Kidney epithelial cell (primary cell): Measurements from ENCODE around the gene GTF2A1L. TPM values are rescaled to one million over a fixed set of nuclear protein-coding genes. Genes with fewer than 3 reads are reported as not detected.

Experiments
- DNase-seq: peaks from one replicate; pipeline ENCODE4 v3.0.0-alpha.2; 2010; ENCODE audit warnings: low read depth
- H3K27me3 ChIP-seq: 2 replicates; pipeline ENCODE4 v1.6.0; 2011; ENCODE audit warnings: low read length; ENCODE audit not compliant: control insufficient read depth, insufficient read depth
- H3K36me3 ChIP-seq: 2 replicates; pipeline ENCODE4 v1.5.1; 2011; ENCODE audit warnings: low read length; ENCODE audit not compliant: control insufficient read depth, insufficient read depth
- H3K4me3 ChIP-seq: 2 replicates; pipeline ENCODE4 v1.5.1; 2011; ENCODE audit warnings: low read depth, mild to moderate bottlenecking, control low read depth, low read length
- CTCF ChIP-seq: IDR thresholded peaks from 2 replicates; pipeline ENCODE4 v1.5.1; 2011; ENCODE audit warnings: mild to moderate bottlenecking, moderate library complexity, low read length, control low read depth, inconsistent platforms; ENCODE audit not compliant: insufficient read depth, poor library complexity, severe bottlenecking
- total RNA-seq: library from RNA; depleted of rRNA; stranded (reverse); fragments of >200 nt; gene quantifications from 2 replicates; pipeline ENCODE4 v1.2.3, GENCODE V29; 2015

Gene GTF2A1L
- total RNA-seq, 1 donor from 2014 or later, result 0.67 TPM

- TF ChIP-seq CTCF, result no peak
- DNase-seq, result no peak
Observed at GRCh38 chr2:48578313-48578712, 39.3 kb upstream of the GTF2A1L start.

GRCh38 chr2:48583961-48584360, 33.7 kb upstream of the GTF2A1L start:
- Histone ChIP-seq H3K27me3 (no peaks in the 10 kb centered on the region), H3K4me3 (no peak overlapping the region), H3K36me3 (no peaks in the 10 kb centered on the region)
- no peak for TF ChIP-seq CTCF
- DNase-seq, result no peak

More at GRCh38 chr2:48578313-48578712, 39.3 kb upstream of the GTF2A1L start:
- no peaks in the 10 kb centered on the region for H3K27me3 ChIP-seq
- no peaks in the 10 kb centered on the region for H3K36me3 ChIP-seq
- H3K4me3 ChIP-seq, result no peak overlapping the region

GRCh38 chr2:48584551-48584950, 33.1 kb upstream of the GTF2A1L start:
- no peak overlapping the region for H3K4me3 ChIP-seq
- TF ChIP-seq CTCF, result no peak
- no peak for DNase-seq

GRCh38 chr2:48586433-48586832, 31.2 kb upstream of the GTF2A1L start:
- Histone ChIP-seq H3K27me3 (no peaks in the 10 kb centered on the region), H3K4me3 (no peak overlapping the region), H3K36me3 (no peaks in the 10 kb centered on the region)
- no peak for TF ChIP-seq CTCF
- DNase-seq, result no peak

More at GRCh38 chr2:48584551-48584950, 33.1 kb upstream of the GTF2A1L start:
- Histone ChIP-seq H3K36me3 (no peaks in the 10 kb centered on the region), H3K27me3 (no peaks in the 10 kb centered on the region)

- Histone ChIP-seq H3K36me3 (no peaks in the 10 kb centered on the region), H3K27me3 (no peaks in the 10 kb centered on the region), H3K4me3 (no peak overlapping the region)
- no peak for TF ChIP-seq CTCF
- no peak for DNase-seq
Observed at GRCh38 chr2:48587560-48587959, 30.1 kb upstream of the GTF2A1L start.

- no peak for TF ChIP-seq CTCF
- H3K36me3 ChIP-seq, result no peaks in the 10 kb centered on the region
- H3K27me3 ChIP-seq, result no peaks in the 10 kb centered on the region
- no peak overlapping the region for H3K4me3 ChIP-seq
- DNase-seq, result no peak
Observed at GRCh38 chr2:48587961-48588360, 29.7 kb upstream of the GTF2A1L start.
